Measurements from ENCODE around the gene ABR. TPM values are rescaled to one million over a fixed set of nuclear protein-coding genes. Genes with fewer than 3 reads are reported as not detected.
A peak's percentile ranks its signal among the peaks of the same experiment; 100 is the strongest.

Gene ABR
- total and polyA plus RNA-seq, 2 of the 13 experiments (the other 11 are each of a cell fraction or from before 2014, with no cell fraction given) = 12.4 to 40.4 TPM

GRCh38 chr17:954431-955164 lies 225.2 kb downstream of the ABR start (continued):
- TF ChIP-seq NAIF1 (CRISPR knock-in tag; IDR thresholded peaks at IDR 0.05; ENCODE audit: borderline replicate concordance) (no peak), ZNF597 (CRISPR knock-in tag; IDR thresholded peaks at IDR 0.05) (no peak), IRX3 (CRISPR knock-in tag; IDR thresholded peaks at IDR 0.05; ENCODE audit: borderline replicate concordance, low read depth) (no peak), PRPF4 (IDR thresholded peaks at IDR 0.05; ENCODE audit: low read depth, low read length, poor library complexity, severe bottlenecking) (no peak), ZSCAN12 (CRISPR knock-in tag; IDR thresholded peaks at IDR 0.05) (no peak), TARDBP (CRISPR knock-in tag; IDR thresholded peaks at IDR 0.05) (no peak), ZNF264 (CRISPR knock-in tag; IDR thresholded peaks at IDR 0.05) (peak; percentile 63; the same call in 1 of the 2 replicates), ELF4 (CRISPR knock-in tag; IDR thresholded peaks at IDR 0.05; ENCODE audit: borderline replicate concordance) (no peak), WIZ (CRISPR knock-in tag; IDR thresholded peaks at IDR 0.05) (no peak), STAT5B (CRISPR knock-in tag; IDR thresholded peaks at IDR 0.05) (no peak), MZF1 (CRISPR knock-in tag; IDR thresholded peaks at IDR 0.05; ENCODE audit: borderline replicate concordance) (no peak), FOSL1 (CRISPR knock-in tag; IDR thresholded peaks at IDR 0.05; ENCODE audit: borderline replicate concordance) (no peak), DNMT1 (CRISPR knock-in tag; IDR thresholded peaks at IDR 0.05) (no peak), ETV5 (CRISPR knock-in tag; IDR thresholded peaks at IDR 0.05; ENCODE audit: borderline replicate concordance) (no peak), HOXD1 (CRISPR knock-in tag; IDR thresholded peaks at IDR 0.05) (no peak), TBX3 (IDR thresholded peaks at IDR 0.05; ENCODE audit: borderline replicate concordance) (no peak), NFIB (CRISPR knock-in tag; IDR thresholded peaks at IDR 0.05; ENCODE audit: borderline replicate concordance) (no peak), ZSCAN5A (CRISPR knock-in tag; IDR thresholded peaks at IDR 0.05; ENCODE audit: borderline replicate concordance) (no peak), HIVEP1 (CRISPR knock-in tag; IDR thresholded peaks at IDR 0.05) (peak; percentile 71), RFX3 (CRISPR knock-in tag; IDR thresholded peaks at IDR 0.05) (no peak), KDM3A (CRISPR knock-in tag; IDR thresholded peaks at IDR 0.05; ENCODE audit: low read depth) (no peak), TEAD2 (CRISPR knock-in tag; IDR thresholded peaks at IDR 0.05) (no peak), AGO2 (optimal IDR thresholded peaks at IDR 0.05; ENCODE audit: low read depth, low read length) (no peak), ZNF740 (CRISPR knock-in tag; IDR thresholded peaks at IDR 0.05) (no peak)
- TF ChIP-seq, protein P1, sequence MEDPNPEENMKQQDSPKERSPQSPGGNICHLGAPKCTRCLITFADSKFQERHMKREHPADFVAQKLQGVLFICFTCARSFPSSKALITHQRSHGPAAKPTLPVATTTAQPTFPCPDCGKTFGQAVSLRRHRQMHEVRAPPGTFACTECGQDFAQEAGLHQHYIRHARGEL (CRISPR knock-in tag; IDR thresholded peaks at IDR 0.05) = no peak
- TF ChIP-seq, protein P2, sequence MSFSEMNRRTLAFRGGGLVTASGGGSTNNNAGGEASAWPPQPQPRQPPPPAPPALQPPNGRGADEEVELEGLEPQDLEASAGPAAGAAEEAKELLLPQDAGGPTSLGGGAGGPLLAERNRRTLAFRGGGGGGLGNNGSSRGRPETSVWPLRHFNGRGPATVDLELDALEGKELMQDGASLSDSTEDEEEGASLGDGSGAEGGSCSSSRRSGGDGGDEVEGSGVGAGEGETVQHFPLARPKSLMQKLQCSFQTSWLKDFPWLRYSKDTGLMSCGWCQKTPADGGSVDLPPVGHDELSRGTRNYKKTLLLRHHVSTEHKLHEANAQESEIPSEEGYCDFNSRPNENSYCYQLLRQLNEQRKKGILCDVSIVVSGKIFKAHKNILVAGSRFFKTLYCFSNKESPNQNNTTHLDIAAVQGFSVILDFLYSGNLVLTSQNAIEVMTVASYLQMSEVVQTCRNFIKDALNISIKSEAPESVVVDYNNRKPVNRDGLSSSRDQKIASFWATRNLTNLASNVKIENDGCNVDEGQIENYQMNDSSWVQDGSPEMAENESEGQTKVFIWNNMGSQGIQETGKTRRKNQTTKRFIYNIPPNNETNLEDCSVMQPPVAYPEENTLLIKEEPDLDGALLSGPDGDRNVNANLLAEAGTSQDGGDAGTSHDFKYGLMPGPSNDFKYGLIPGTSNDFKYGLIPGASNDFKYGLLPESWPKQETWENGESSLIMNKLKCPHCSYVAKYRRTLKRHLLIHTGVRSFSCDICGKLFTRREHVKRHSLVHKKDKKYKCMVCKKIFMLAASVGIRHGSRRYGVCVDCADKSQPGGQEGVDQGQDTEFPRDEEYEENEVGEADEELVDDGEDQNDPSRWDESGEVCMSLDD (CRISPR knock-in tag; IDR thresholded peaks at IDR 0.05; ENCODE audit: borderline replicate concordance) = no peak
